RWPE2 (cell line): ENCODE results near the gene FAM131A.

ENCODE experiments used
- ATAC-seq: fragments of 200-7000 bp; cut with Tn5 transposase; 3 replicates; pipeline ENCODE4 v1.9.1; 2021; ENCODE audit warnings: low read depth
- DNase-seq: peaks from one replicate; pipeline ENCODE4 v3.0.0-alpha.2; 2020; ENCODE audit warnings: low spot score
- H3K27ac ChIP-seq: fragments of 450-650 bp; 2 replicates; pipeline ENCODE4 v1.5.1; 2017; ENCODE audit warnings: mild to moderate bottlenecking; ENCODE audit not compliant: poor library complexity, severe bottlenecking
- H3K27me3 ChIP-seq: fragments of 250-450 bp; sonication (Bioruptor Pico); 2 replicates; pipeline ENCODE4 v1.5.1; 2021; ENCODE audit warnings: mild to moderate bottlenecking, moderate library complexity; ENCODE audit not compliant: insufficient read depth, poor library complexity, severe bottlenecking
- H3K36me3 ChIP-seq: fragments of 250-450 bp; sonication (Bioruptor Pico); 2 replicates; pipeline ENCODE4 v1.5.1; 2020; ENCODE audit warnings: low read depth, mild to moderate bottlenecking, moderate library complexity
- H3K4me1 ChIP-seq: fragments of 250-450 bp; sonication (Bioruptor Pico); 2 replicates; pipeline ENCODE4 v1.5.1; 2021; ENCODE audit warnings: mild to moderate bottlenecking, moderate library complexity; ENCODE audit not compliant: insufficient read depth, poor library complexity, severe bottlenecking
- H3K4me3 ChIP-seq: fragments of 250-450 bp; sonication (Bioruptor Pico); 2 replicates; pipeline ENCODE4 v1.5.1; 2021; ENCODE audit warnings: mild to moderate bottlenecking, moderate library complexity; ENCODE audit not compliant: severe bottlenecking
- H3K9me3 ChIP-seq: fragments of 250-450 bp; sonication (Bioruptor Pico); 2 replicates; pipeline ENCODE4 v1.5.1; 2021; ENCODE audit warnings: mild to moderate bottlenecking, moderate library complexity; ENCODE audit not compliant: severe bottlenecking
- CTCF ChIP-seq: fragments of 450-650 bp; IDR thresholded peaks from one replicate; pipeline ENCODE4 v1.5.1; 2017; ENCODE audit warnings: mild to moderate bottlenecking, moderate library complexity; ENCODE audit not compliant: poor library complexity, severe bottlenecking

Gene FAM131A

DNA sequence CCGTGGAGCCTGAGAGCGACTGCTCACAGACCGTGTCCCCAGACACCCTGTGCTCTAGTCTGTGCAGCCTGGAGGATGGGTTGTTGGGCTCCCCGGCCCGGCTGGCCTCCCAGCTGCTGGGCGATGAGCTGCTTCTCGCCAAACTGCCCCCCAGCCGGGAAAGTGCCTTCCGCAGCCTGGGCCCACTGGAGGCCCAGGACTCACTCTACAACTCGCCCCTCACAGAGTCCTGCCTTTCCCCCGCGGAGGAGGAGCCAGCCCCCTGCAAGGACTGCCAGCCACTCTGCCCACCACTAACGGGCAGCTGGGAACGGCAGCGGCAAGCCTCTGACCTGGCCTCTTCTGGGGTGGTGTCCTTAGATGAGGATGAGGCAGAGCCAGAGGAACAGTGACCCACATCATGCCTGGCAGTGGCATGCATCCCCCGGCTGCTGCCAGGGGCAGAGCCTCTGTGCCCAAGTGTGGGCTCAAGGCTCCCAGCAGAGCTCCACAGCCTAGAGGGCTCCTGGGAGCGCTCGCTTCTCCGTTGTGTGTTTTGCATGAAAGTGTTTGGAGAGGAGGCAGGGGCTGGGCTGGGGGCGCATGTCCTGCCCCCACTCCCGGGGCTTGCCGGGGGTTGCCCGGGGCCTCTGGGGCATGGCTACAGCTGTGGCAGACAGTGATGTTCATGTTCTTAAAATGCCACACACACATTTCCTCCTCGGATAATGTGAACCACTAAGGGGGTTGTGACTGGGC lies 7.3 kb downstream of the FAM131A start:
- H3K27me3 ChIP-seq, result no peaks in the 10 kb centered on the region
- no peaks in the 10 kb centered on the region for H3K9me3 ChIP-seq
- no peak overlapping the region for H3K27ac ChIP-seq
- no peak for DNase-seq
- no peaks in the 10 kb centered on the region for H3K4me1 ChIP-seq
- H3K4me3 ChIP-seq, result no peak overlapping the region
- TF ChIP-seq CTCF, result no peak
- H3K36me3 ChIP-seq, result peaks cover 21% of the 10 kb centered on the region
- no peak for ATAC-seq

GRCh38 chr3:184345317-184346144 lies 8.1 kb downstream of the FAM131A start:
- peak; percentile 71 for ATAC-seq
- Histone ChIP-seq H3K27me3 (no peaks in the 10 kb centered on the region), H3K27ac (no peak overlapping the region), H3K36me3 (peaks cover 21% of the 10 kb centered on the region), H3K4me1 (no peaks in the 10 kb centered on the region), H3K4me3 (no peak overlapping the region), H3K9me3 (no peaks in the 10 kb centered on the region)
- no peak for DNase-seq
- peak; percentile 59 for TF ChIP-seq CTCF

GRCh38 chr3:184346480-184347190 lies 9.2 kb downstream of the FAM131A start:
- H3K4me1 ChIP-seq, result no peaks in the 10 kb centered on the region
- ATAC-seq (no peak), DNase-seq (no peak)
- peaks cover 26% of the 10 kb centered on the region for H3K36me3 ChIP-seq
- no peak overlapping the region for H3K4me3 ChIP-seq
- no peaks in the 10 kb centered on the region for H3K27me3 ChIP-seq
- no peak for TF ChIP-seq CTCF
- H3K27ac ChIP-seq, result no peak overlapping the region
- H3K9me3 ChIP-seq, result no peaks in the 10 kb centered on the region

GRCh38 chr3:184347321-184348056 lies 10.1 kb downstream of the FAM131A start:
- Histone ChIP-seq H3K9me3 (no peaks in the 10 kb centered on the region), H3K27ac (no peak overlapping the region), H3K4me3 (no peak overlapping the region), H3K4me1 (no peaks in the 10 kb centered on the region), H3K27me3 (no peaks in the 10 kb centered on the region), H3K36me3 (peaks cover 19% of the 10 kb centered on the region)
- no peak for TF ChIP-seq CTCF
- ATAC-seq (no peak), DNase-seq (no peak)
